ENCODE measurements around the gene SEC24C. TPM values are rescaled to one million over a fixed set of nuclear protein-coding genes. Genes with fewer than 3 reads are reported as not detected.

SEC24C gene
- total RNA-seq, 1 donor from 2014 or later, result 36.0 TPM

- H3K4me2 ChIP-seq, result no peak overlapping the region
- peaks cover 4% of the 10 kb centered on the region for H3K27me3 Mint-ChIP-seq (ENCODE audit: insufficient read depth, low read depth)
- no peak overlapping the region for H3K4me3 Mint-ChIP-seq
- peaks cover 6% of the 10 kb centered on the region for H4K20me1 ChIP-seq (ENCODE audit: low read depth)
- peaks cover 11% of the 10 kb centered on the region for H3K4me1 ChIP-seq
- H3K27ac ChIP-seq, result no peak overlapping the region
- no peaks in the 10 kb centered on the region for H3K9me3 Mint-ChIP-seq
- H3K36me3 Mint-ChIP-seq, result peaks cover 48% of the 10 kb centered on the region
- no peak overlapping the region for H3K4me3 ChIP-seq
- H3K27ac Mint-ChIP-seq, result no peak overlapping the region
- TF ChIP-seq EZH2 (IDR thresholded peaks at IDR 0.05), result no peak
- H3F3A ChIP-seq (ENCODE audit: low read depth), result peaks cover 41% of the 10 kb centered on the region
- no peaks in the 10 kb centered on the region for H3K36me3 ChIP-seq
- H3K9ac ChIP-seq, result no peak overlapping the region
- H3K79me2 ChIP-seq (ENCODE audit: low read depth), result peaks cover 8% of the 10 kb centered on the region
- H3K27me3 ChIP-seq, result no peaks in the 10 kb centered on the region
- no peak overlapping the region for H2AFZ ChIP-seq (replicated peaks)
- H3K9me3 ChIP-seq (ENCODE audit: low read depth), result no peaks in the 10 kb centered on the region
- peaks cover 15% of the 10 kb centered on the region for H3K4me1 Mint-ChIP-seq
- no peak for DNase-seq (ENCODE audit: low spot score)
These were observed 24.7 kb downstream of the SEC24C start for GRCh38 chr10:73768881-73769280.

GRCh38 chr10:73769396-73769795 lies 25.2 kb downstream of the SEC24C start:
- DNase-seq (ENCODE audit: low spot score), result no peak
- Mint-ChIP-seq H3K4me1 (peaks cover 19% of the 10 kb centered on the region), H3K27ac (no peak overlapping the region), H3K4me3 (no peak overlapping the region), H3K27me3 (ENCODE audit: insufficient read depth, low read depth) (peaks cover 4% of the 10 kb centered on the region), H3K9me3 (no peaks in the 10 kb centered on the region), H3K36me3 (peaks cover 46% of the 10 kb centered on the region)
- Histone ChIP-seq H3K36me3 (no peaks in the 10 kb centered on the region), H3K4me3 (no peak overlapping the region), H3K9ac (no peak overlapping the region), H2AFZ (replicated peaks) (no peak overlapping the region), H3K9me3 (ENCODE audit: low read depth) (no peaks in the 10 kb centered on the region), H4K20me1 (ENCODE audit: low read depth) (peaks cover 11% of the 10 kb centered on the region), H3K79me2 (ENCODE audit: low read depth) (peaks cover 14% of the 10 kb centered on the region), H3K27ac (no peak overlapping the region), H3K27me3 (no peaks in the 10 kb centered on the region), H3K4me1 (peaks cover 16% of the 10 kb centered on the region), H3K4me2 (no peak overlapping the region), H3F3A (ENCODE audit: low read depth) (peaks cover 41% of the 10 kb centered on the region)
- TF ChIP-seq CTCF (IDR thresholded peaks at IDR 0.05), result no peak
- no peak for TF ChIP-seq EZH2phosphoT487 (IDR thresholded peaks at IDR 0.05)
- TF ChIP-seq EZH2 (IDR thresholded peaks at IDR 0.05), result no peak

GRCh38 chr10:73771722-73772280 lies 27.6 kb downstream of the SEC24C start:
- H3K4me2 ChIP-seq, result peak overlapping the region; percentile 90
- H3K36me3 ChIP-seq, result no peaks in the 10 kb centered on the region
- H3K36me3 Mint-ChIP-seq, result peaks cover 32% of the 10 kb centered on the region
- no peak for TF ChIP-seq EZH2 (IDR thresholded peaks at IDR 0.05)
- H3K4me1 Mint-ChIP-seq, result peaks cover 33% of the 10 kb centered on the region
- H3K9me3 ChIP-seq (ENCODE audit: low read depth), result no peaks in the 10 kb centered on the region
- peaks cover 30% of the 10 kb centered on the region for H3K4me1 ChIP-seq
- peak overlapping the region; percentile 83 for H3K4me3 ChIP-seq
- peaks cover 26% of the 10 kb centered on the region for H4K20me1 ChIP-seq (ENCODE audit: low read depth)
- peaks cover 36% of the 10 kb centered on the region for H3K79me2 ChIP-seq (ENCODE audit: low read depth)
- DNase-seq (ENCODE audit: low spot score), result peak; percentile 92
- H3K27me3 Mint-ChIP-seq (ENCODE audit: insufficient read depth, low read depth), result peaks cover 4% of the 10 kb centered on the region
- peaks cover 55% of the 10 kb centered on the region for H3F3A ChIP-seq (ENCODE audit: low read depth)
- H3K27ac Mint-ChIP-seq, result peak overlapping the region; percentile 63
- peak overlapping the region; percentile 24 for H3K27ac ChIP-seq
- peak overlapping the region; percentile 31 for H3K9ac ChIP-seq
- no peaks in the 10 kb centered on the region for H3K27me3 ChIP-seq
- no peaks in the 10 kb centered on the region for H3K9me3 Mint-ChIP-seq
- H3K4me3 Mint-ChIP-seq, result peak overlapping the region; percentile 96
- H2AFZ ChIP-seq (replicated peaks), result peak overlapping the region; percentile 78

GRCh38 chr10:73772281-73773151 lies 28.3 kb downstream of the SEC24C start:
- H3K27me3 ChIP-seq, result no peaks in the 10 kb centered on the region
- peak overlapping the region; percentile 83 for H3K4me3 ChIP-seq
- H3K27ac Mint-ChIP-seq, result no peak overlapping the region
- H3K36me3 Mint-ChIP-seq, result peaks cover 34% of the 10 kb centered on the region
- peak; percentile 86 for DNase-seq (ENCODE audit: low spot score)
- H3K4me2 ChIP-seq, result peak overlapping the region; percentile 90
- peaks cover 42% of the 10 kb centered on the region for H3K79me2 ChIP-seq (ENCODE audit: low read depth)
- H3K4me1 ChIP-seq, result peaks cover 30% of the 10 kb centered on the region
- TF ChIP-seq CTCF (IDR thresholded peaks at IDR 0.05), result peak; percentile 23
- TF ChIP-seq EZH2phosphoT487 (IDR thresholded peaks at IDR 0.05), result no peak
- TF ChIP-seq EZH2 (IDR thresholded peaks at IDR 0.05), result no peak
- peaks cover 4% of the 10 kb centered on the region for H3K27me3 Mint-ChIP-seq (ENCODE audit: insufficient read depth, low read depth)
- H3K4me3 Mint-ChIP-seq, result peak overlapping the region; percentile 96
- no peaks in the 10 kb centered on the region for H3K36me3 ChIP-seq
- H4K20me1 ChIP-seq (ENCODE audit: low read depth), result peaks cover 26% of the 10 kb centered on the region
- H2AFZ ChIP-seq (replicated peaks), result peak overlapping the region; percentile 78
- peaks cover 36% of the 10 kb centered on the region for H3K4me1 Mint-ChIP-seq
- H3K9me3 Mint-ChIP-seq, result no peaks in the 10 kb centered on the region
- H3K9me3 ChIP-seq (ENCODE audit: low read depth), result no peaks in the 10 kb centered on the region
- peaks cover 55% of the 10 kb centered on the region for H3F3A ChIP-seq (ENCODE audit: low read depth)
- H3K9ac ChIP-seq, result peak overlapping the region; percentile 31
- H3K27ac ChIP-seq, result peak overlapping the region; percentile 15

All from neural progenitor cell (in vitro differentiated cells).